HEK293 (cell line): ENCODE results near the gene C9orf72.

Source experiments
- CTCF ChIA-PET: fragments of 350-600 bp; formaldehyde crosslinking; extraction: SDS; loops from one replicate; lab custom pipeline; 2021; ENCODE audit warnings: antibody characterized with exemption; lab: Yijun Ruan, JAX
- POLR2A ChIA-PET: fragments of 300-600 bp; formaldehyde crosslinking; extraction: SDS; loops from one replicate; lab custom pipeline; 2020; ENCODE audit warnings: antibody characterized with exemption, inconsistent platforms; lab: Yijun Ruan, JAX
- H3K27ac ChIP-seq: fragments of 200-500 bp; sonication (Bioruptor generic); 2 replicates; pipeline ENCODE4 v1.5.1; 2014; ENCODE audit warnings: low read depth, low read length, control low read depth, inconsistent platforms; ENCODE audit errors: extremely low read depth
- H3K36me3 ChIP-seq, 2 experiments: fragments of 200-500 bp in 1 of 2; sonication (Bioruptor generic) in 1 of 2; 1 replicate in 1 of 2; 2 replicates in 1 of 2; pipeline ENCODE4 v1.5.1; 2014 to 2017; ENCODE audit warnings: inconsistent platforms in 2 of 2, low read length in 2 of 2; ENCODE audit not compliant: control insufficient read depth in 2 of 2, insufficient read depth in 1 of 2
- H3K4me1 ChIP-seq: fragments of 200-500 bp; sonication (Bioruptor generic); 2 replicates; pipeline ENCODE4 v1.5.1; 2014; ENCODE audit warnings: mild to moderate bottlenecking, low read length, inconsistent platforms; ENCODE audit not compliant: control insufficient read depth, insufficient read depth
- H3K4me3 ChIP-seq: 2 replicates; pipeline ENCODE4 v1.5.1; 2011; ENCODE audit warnings: low read depth, mild to moderate bottlenecking, control low read depth, low read length, moderate library complexity
- H3K9me3 ChIP-seq: fragments of 200-500 bp; sonication (Bioruptor generic); 2 replicates; pipeline ENCODE4 v1.5.1; 2014; ENCODE audit warnings: low read depth, low read length, inconsistent platforms; ENCODE audit not compliant: control insufficient read depth, insufficient read depth
- CTCF ChIP-seq: fragments of 450-650 bp; formaldehyde crosslinking; IDR thresholded peaks from 2 replicates; pipeline ENCODE4 v1.5.1; 2016; ENCODE audit warnings: missing biosample characterization, missing genetic modification characterization
- GLIS2 ChIP-seq: fragments of 450-650 bp; formaldehyde crosslinking; IDR thresholded peaks from 2 replicates; pipeline ENCODE4 v1.5.1; 2016; ENCODE audit warnings: missing biosample characterization, missing genetic modification characterization
- HOXA7 ChIP-seq: sonication (generic); formaldehyde crosslinking; IDR thresholded peaks from 2 replicates; pipeline ENCODE4 v1.8.1; 2022; ENCODE audit warnings: missing genetic modification reagents, borderline replicate concordance
- KLF10 ChIP-seq: fragments of 450-650 bp; IDR thresholded peaks from 2 replicates; pipeline ENCODE4 v1.5.1; 2018; ENCODE audit warnings: missing biosample characterization, mild to moderate bottlenecking, missing genetic modification characterization
- REST ChIP-seq: fragments of 450-650 bp; formaldehyde crosslinking; IDR thresholded peaks from 2 replicates; pipeline ENCODE4 v1.5.1; 2016; ENCODE audit warnings: missing biosample characterization, missing genetic modification characterization
- ZBTB10 ChIP-seq: fragments of 450-650 bp; formaldehyde crosslinking; IDR thresholded peaks from 2 replicates; pipeline ENCODE4 v1.5.1; 2016; ENCODE audit warnings: missing biosample characterization, missing genetic modification characterization
- ZBTB20 ChIP-seq: fragments of 450-650 bp; formaldehyde crosslinking; IDR thresholded peaks from 2 replicates; pipeline ENCODE4 v1.5.1; 2016; ENCODE audit warnings: missing biosample characterization, missing genetic modification characterization
- ZFP69B ChIP-seq: fragments of 450-650 bp; formaldehyde crosslinking; IDR thresholded peaks from 2 replicates; pipeline ENCODE4 v1.5.1; 2016; ENCODE audit warnings: missing biosample characterization, missing genetic modification characterization
- ZNF248 ChIP-seq: fragments of 450-650 bp; formaldehyde crosslinking; IDR thresholded peaks from 2 replicates; pipeline ENCODE4 v1.5.1; 2017; ENCODE audit warnings: missing biosample characterization, missing genetic modification characterization
- ZNF324 ChIP-seq: fragments of 450-650 bp; formaldehyde crosslinking; IDR thresholded peaks from 2 replicates; pipeline ENCODE4 v1.5.1; 2016; ENCODE audit warnings: missing biosample characterization, missing genetic modification characterization
- ZNF449 ChIP-seq: fragments of 450-650 bp; formaldehyde crosslinking; IDR thresholded peaks from 2 replicates; pipeline ENCODE4 v1.5.1; 2017; ENCODE audit warnings: missing biosample characterization, mild to moderate bottlenecking, missing genetic modification characterization, moderate library complexity
- ZNF549 ChIP-seq: fragments of 450-650 bp; IDR thresholded peaks from 2 replicates; pipeline ENCODE4 v1.5.1; 2018; ENCODE audit warnings: missing biosample characterization, missing genetic modification characterization, mild to moderate bottlenecking, inconsistent platforms, moderate library complexity
- ZNF629 ChIP-seq: fragments of 450-650 bp; formaldehyde crosslinking; IDR thresholded peaks from 2 replicates; pipeline ENCODE4 v1.5.1; 2017; ENCODE audit warnings: missing biosample characterization, missing genetic modification characterization
- ZNF654 ChIP-seq: fragments of 450-650 bp; formaldehyde crosslinking; IDR thresholded peaks from 2 replicates; pipeline ENCODE4 v1.5.1; 2016; ENCODE audit warnings: low read depth, missing biosample characterization, missing genetic modification characterization
- ZNF777 ChIP-seq: fragments of 450-650 bp; formaldehyde crosslinking; IDR thresholded peaks from 2 replicates; pipeline ENCODE4 v1.5.1; 2017; ENCODE audit warnings: missing biosample characterization, missing genetic modification characterization, borderline replicate concordance
- ZSCAN30 ChIP-seq: fragments of 450-650 bp; IDR thresholded peaks from 2 replicates; pipeline ENCODE4 v1.5.1; 2018; ENCODE audit warnings: missing biosample characterization, mild to moderate bottlenecking, missing genetic modification characterization, moderate library complexity

C9orf72 gene

GRCh38 chr9:27536168-27536567 is 37.1 kb downstream of the C9orf72 start:
- Histone ChIP-seq H3K36me3 (no peaks in the 10 kb centered on the region), H3K9me3 (no peaks in the 10 kb centered on the region), H3K27ac (no peak overlapping the region), H3K4me1 (peaks cover 11% of the 10 kb centered on the region; the same call in 1 of the 2 replicates), H3K4me3 (no peak overlapping the region)
- POLR2A ChIA-PET: no interaction called here
- CTCF ChIA-PET: interaction anchor here (0.5 to 2.7 kb wide), 7 partner anchors 10 to 261 kb away, joined by 3 to 11 read pairs (median 3); no protein-coding TSS in a partner anchor
- no peak for TF ChIP-seq HOXA7
- no peak for TF ChIP-seq ZBTB10
- TF ChIP-seq ZNF324 (tag by site-specific recombination): no peak

GRCh38 chr9:27535701-27536118 is 37.6 kb downstream of the C9orf72 start:
- CTCF ChIA-PET: interaction anchor here (0.6 to 1.6 kb wide), 6 partner anchors 10 to 1170 kb away, joined by 3 to 4 read pairs (median 3); no protein-coding TSS in a partner anchor
- Histone ChIP-seq H3K36me3 (no peaks in the 10 kb centered on the region), H3K9me3 (no peaks in the 10 kb centered on the region), H3K4me1 (peaks cover 11% of the 10 kb centered on the region; the same call in 1 of the 2 replicates), H3K4me3 (no peak overlapping the region), H3K27ac (no peak overlapping the region)
- peak; percentile 60; the same call in 1 of the 2 replicates for TF ChIP-seq ZSCAN30 (tag by site-specific recombination)
- TF ChIP-seq REST (tag by site-specific recombination): no peak
- TF ChIP-seq CTCF (tag by site-specific recombination): 0 out of 2 replicates have a peak, but pooled peaks have one; percentile 17
- TF ChIP-seq ZBTB20 (tag by site-specific recombination): no peak
- no peak for TF ChIP-seq ZNF449
- TF ChIP-seq ZNF654 (tag by site-specific recombination): peak; percentile 51
- POLR2A ChIA-PET: interaction anchor here (0.5 kb wide), 1 partner anchor 13 kb away, joined by 5 read pairs; no protein-coding TSS in a partner anchor

- POLR2A ChIA-PET: no interaction called here
- H3K4me1 ChIP-seq: peaks cover 8% of the 10 kb centered on the region; the same call in 1 of the 2 replicates
- CTCF ChIA-PET: interaction anchor here (0.6 to 5.9 kb wide), 4 partner anchors 11 to 284 kb away, joined by 3 to 52 read pairs (median 4); no protein-coding TSS in a partner anchor
- no peak for TF ChIP-seq ZNF629
- TF ChIP-seq ZNF777 (tag by site-specific recombination): no peak
- no peak for TF ChIP-seq ZNF549
- TF ChIP-seq KLF10 (tag by site-specific recombination): no peak
- TF ChIP-seq ZFP69B (tag by site-specific recombination): no peak
- TF ChIP-seq GLIS2 (tag by site-specific recombination): no peak
- TF ChIP-seq ZNF248 (tag by site-specific recombination): no peak
Measured at GRCh38 chr9:27534658-27535209, 38.5 kb downstream of the C9orf72 start.

More at GRCh38 chr9:27534658-27535209, 38.5 kb downstream of the C9orf72 start:
- no peaks in the 10 kb centered on the region for H3K9me3 ChIP-seq
- no peak overlapping the region for H3K27ac ChIP-seq
- no peak overlapping the region for H3K4me3 ChIP-seq
- H3K36me3 ChIP-seq: no peaks in the 10 kb centered on the region
